Measurements from ENCODE around the gene PITPNC1. TPM values are rescaled to one million over a fixed set of nuclear protein-coding genes. Genes with fewer than 3 reads are reported as not detected.
"Not testable (repeated sequence)": the region's sequence is repeated elsewhere in the genome, so short reads cannot be mapped to it uniquely, and the experiment has no call there.

Gene PITPNC1
- polyA plus RNA-seq, 1 experiment = 9.1 TPM

DNA sequence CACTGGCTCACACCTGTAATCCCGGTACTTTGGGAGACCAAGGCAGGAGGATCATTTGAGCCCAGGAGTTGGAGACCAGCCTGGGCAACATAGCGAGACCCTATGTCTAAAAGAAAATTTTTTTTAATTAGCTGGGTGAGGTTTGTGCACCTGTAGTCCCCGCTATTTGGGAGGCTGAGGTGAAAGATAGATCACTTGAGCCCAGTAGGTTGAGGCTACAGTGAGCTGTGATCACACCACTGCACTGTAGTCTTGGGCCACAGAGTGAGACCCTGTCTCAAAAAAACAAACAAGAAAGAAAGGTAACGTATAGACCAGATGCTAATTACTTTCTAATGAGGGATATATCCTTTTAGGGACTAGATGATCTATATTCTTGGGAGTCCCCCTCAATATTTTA lies 348.7 kb downstream of the PITPNC1 start:
- TF ChIP-seq, protein P1, sequence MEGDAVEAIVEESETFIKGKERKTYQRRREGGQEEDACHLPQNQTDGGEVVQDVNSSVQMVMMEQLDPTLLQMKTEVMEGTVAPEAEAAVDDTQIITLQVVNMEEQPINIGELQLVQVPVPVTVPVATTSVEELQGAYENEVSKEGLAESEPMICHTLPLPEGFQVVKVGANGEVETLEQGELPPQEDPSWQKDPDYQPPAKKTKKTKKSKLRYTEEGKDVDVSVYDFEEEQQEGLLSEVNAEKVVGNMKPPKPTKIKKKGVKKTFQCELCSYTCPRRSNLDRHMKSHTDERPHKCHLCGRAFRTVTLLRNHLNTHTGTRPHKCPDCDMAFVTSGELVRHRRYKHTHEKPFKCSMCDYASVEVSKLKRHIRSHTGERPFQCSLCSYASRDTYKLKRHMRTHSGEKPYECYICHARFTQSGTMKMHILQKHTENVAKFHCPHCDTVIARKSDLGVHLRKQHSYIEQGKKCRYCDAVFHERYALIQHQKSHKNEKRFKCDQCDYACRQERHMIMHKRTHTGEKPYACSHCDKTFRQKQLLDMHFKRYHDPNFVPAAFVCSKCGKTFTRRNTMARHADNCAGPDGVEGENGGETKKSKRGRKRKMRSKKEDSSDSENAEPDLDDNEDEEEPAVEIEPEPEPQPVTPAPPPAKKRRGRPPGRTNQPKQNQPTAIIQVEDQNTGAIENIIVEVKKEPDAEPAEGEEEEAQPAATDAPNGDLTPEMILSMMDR (IDR thresholded peaks at IDR 0.05; ENCODE audit: low read depth, low read length) = no peak
- H3K4me3 ChIP-seq (ENCODE audit: low read depth, low read length) = no peak overlapping the region
- no peak overlapping the region for H3K27ac ChIP-seq (ENCODE audit: low read depth, low read length)
- ChIA-PET POLR2A (no interaction called here), CTCF (interaction anchor here (1.9 kb wide), 1 partner anchor 9 kb away, joined by 6 read pairs; no protein-coding TSS in a partner anchor)
- peaks cover 5% of the 10 kb centered on the region for H3K9me3 ChIP-seq (ENCODE audit: control insufficient read depth, insufficient read depth, low read length)
- H3K27me3 ChIP-seq (ENCODE audit: control insufficient read depth, insufficient read depth, low read length) = no peaks in the 10 kb centered on the region
- DNase-seq (ENCODE audit: low read depth, low spot score) = no peak

DNA sequence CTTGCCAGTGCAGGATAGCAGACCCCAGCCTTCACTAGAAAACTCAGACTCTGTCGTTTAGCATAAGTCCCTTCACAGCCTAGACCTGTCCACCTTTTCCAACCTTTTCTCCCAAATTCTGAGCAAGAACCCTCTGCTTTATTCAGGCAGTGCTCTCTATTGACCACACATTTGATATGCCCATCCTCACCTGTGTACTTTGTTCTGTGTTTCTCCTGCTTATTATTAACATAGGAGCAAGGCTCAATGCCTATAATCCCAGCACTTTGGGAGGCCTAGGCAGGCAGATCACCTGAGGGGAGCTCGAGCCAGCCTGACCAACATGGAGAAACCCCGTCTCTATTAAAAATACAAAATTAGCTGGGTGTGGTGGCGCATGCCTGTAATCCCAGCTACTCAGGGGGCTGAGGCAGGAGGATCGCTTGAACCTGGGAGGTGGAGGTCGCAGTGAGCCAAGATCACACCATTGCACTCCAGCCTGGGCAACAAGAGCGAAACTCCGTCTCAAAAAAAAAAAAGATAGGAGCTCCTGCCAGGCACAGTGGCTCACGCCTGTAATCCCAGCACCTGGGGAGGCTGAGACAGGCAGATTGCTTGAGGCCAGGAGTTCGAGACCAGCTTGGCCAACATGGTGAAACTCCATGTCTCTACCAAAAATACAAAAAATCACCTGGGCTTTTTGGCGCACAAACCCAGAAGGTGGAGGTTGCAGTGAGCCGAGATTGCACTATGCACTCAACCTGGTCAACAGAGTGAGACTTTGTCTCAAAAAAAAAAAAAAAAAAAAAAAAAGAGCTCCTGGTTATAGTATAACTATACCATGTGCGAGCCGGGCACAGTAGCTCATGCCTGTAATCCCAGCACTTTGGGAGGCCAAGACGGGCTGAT lies 350.3 kb downstream of the PITPNC1 start:
- not testable (repeated sequence) for H3K27me3 ChIP-seq (ENCODE audit: control insufficient read depth, insufficient read depth, low read length); H3K27ac ChIP-seq (ENCODE audit: low read depth, low read length); DNase-seq (ENCODE audit: low read depth, low spot score); H3K9me3 ChIP-seq (ENCODE audit: control insufficient read depth, insufficient read depth, low read length); H3K4me3 ChIP-seq (ENCODE audit: low read depth, low read length)
- CTCF ChIA-PET = interaction anchor here (0.6 kb wide), 3 partner anchors 9 to 438 kb away, joined by 3 to 4 read pairs (median 3); no protein-coding TSS in a partner anchor
- POLR2A ChIA-PET = interaction anchor here (0.7 kb wide), 1 partner anchor 646 kb away, joined by 3 read pairs; no protein-coding TSS in a partner anchor

DNA sequence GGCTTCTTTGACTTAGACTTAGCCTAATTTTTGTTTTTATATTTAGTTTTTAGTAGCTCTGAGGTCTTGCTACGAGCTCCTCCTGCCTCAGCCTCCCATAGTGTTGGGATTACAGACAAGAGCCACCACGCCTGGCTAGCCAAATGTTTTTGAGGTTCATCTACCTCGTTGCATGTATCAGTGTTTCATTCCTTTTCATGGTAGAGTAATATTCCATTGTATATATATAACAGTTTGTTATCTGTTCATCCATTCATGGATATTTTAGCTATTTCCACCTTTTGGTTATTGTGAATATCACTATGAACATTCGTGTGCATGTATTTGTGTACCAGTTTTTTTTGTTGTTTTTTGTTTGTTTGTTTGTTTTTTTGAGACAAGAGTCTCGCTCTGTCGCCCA lies 352.8 kb downstream of the PITPNC1 start:
- peaks cover 5% of the 10 kb centered on the region for H3K9me3 ChIP-seq (ENCODE audit: control insufficient read depth, insufficient read depth, low read length)
- CTCF ChIA-PET = no interaction called here
- TF ChIP-seq, protein P1 (IDR thresholded peaks at IDR 0.05; ENCODE audit: low read depth, low read length) = no peak
- H3K27me3 ChIP-seq (ENCODE audit: control insufficient read depth, insufficient read depth, low read length) = no peaks in the 10 kb centered on the region
- H3K4me3 ChIP-seq (ENCODE audit: low read depth, low read length) = no peak overlapping the region
- H3K27ac ChIP-seq (ENCODE audit: low read depth, low read length) = no peak overlapping the region
- DNase-seq (ENCODE audit: low read depth, low spot score) = no peak
- POLR2A ChIA-PET = no interaction called here

DNA sequence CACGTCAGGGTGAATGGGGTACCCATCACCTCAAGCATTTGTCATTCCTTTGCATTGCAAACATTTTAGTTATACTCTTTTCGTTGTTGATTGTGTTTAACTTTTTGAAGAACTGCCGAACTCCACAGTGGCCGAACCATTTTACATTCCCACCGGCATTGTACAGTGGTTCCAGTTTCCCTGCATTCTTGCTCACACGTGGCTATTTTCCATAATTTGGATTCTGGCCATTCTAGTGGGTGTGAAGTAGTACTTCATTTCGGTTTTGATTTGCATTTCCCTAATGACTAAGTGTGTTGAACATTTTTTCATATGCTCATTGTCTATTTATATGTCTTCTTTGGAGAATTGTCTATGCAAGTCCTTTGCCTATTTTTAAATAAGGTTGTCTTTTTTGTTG lies 353.6 kb downstream of the PITPNC1 start:
- ChIA-PET CTCF (no interaction called here), POLR2A (no interaction called here)
- Histone ChIP-seq H3K27ac (ENCODE audit: low read depth, low read length) (no peak overlapping the region), H3K9me3 (ENCODE audit: control insufficient read depth, insufficient read depth, low read length) (peaks cover 5% of the 10 kb centered on the region), H3K4me3 (ENCODE audit: low read depth, low read length) (no peak overlapping the region), H3K27me3 (ENCODE audit: control insufficient read depth, insufficient read depth, low read length) (no peaks in the 10 kb centered on the region)
- DNase-seq (ENCODE audit: low read depth, low spot score) = no peak
- TF ChIP-seq, protein P1 (IDR thresholded peaks at IDR 0.05; ENCODE audit: low read depth, low read length) = no peak

DNA sequence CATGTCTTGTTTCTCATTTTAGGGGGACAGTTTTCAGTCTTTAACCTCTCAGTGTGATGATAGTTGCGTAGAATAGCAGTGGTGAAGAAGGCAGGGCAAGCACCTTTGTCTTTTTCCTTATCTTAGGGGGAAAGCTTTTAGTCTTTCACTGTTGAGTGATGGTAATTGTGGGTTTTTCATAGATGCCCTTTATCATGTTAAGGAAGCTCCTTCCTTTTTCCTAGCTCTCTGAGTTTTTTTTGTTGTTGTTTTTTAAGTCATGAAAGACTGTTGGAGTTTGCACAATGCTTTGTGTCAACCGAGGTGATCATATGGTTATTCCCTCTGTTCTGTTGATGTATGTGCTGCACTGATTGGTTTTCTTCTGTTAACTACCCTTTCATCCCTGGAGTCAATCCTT lies 356.4 kb downstream of the PITPNC1 start:
- H3K9me3 ChIP-seq (ENCODE audit: control insufficient read depth, insufficient read depth, low read length) = peaks cover 5% of the 10 kb centered on the region
- CTCF ChIA-PET = no interaction called here
- H3K27me3 ChIP-seq (ENCODE audit: control insufficient read depth, insufficient read depth, low read length) = no peaks in the 10 kb centered on the region
- no peak overlapping the region for H3K27ac ChIP-seq (ENCODE audit: low read depth, low read length)
- TF ChIP-seq, protein P1 (IDR thresholded peaks at IDR 0.05; ENCODE audit: low read depth, low read length) = no peak
- DNase-seq (ENCODE audit: low read depth, low spot score) = no peak
- POLR2A ChIA-PET = no interaction called here
- no peak overlapping the region for H3K4me3 ChIP-seq (ENCODE audit: low read depth, low read length)
